ENCODE measurements around the gene TMEM120B. TPM values are rescaled to one million over a fixed set of nuclear protein-coding genes. Genes with fewer than 3 reads are reported as not detected.

Gene TMEM120B
- total RNA-seq, 3 donors from 2014 or later, result 5.4 to 8.2 (median 6.1) TPM

GRCh38 chr12:121823727-121824115 lies 111.2 kb downstream of the TMEM120B start:
- DNase-seq (ENCODE audit: low spot score in 2 of 2), result no peak
- intact Hi-C loops (cut with DNase I; ENCODE audit: low total_unique reads), result loop anchor here (10.0 kb wide), 1 partner anchor 311 kb away; no protein-coding TSS in a partner anchor
- Histone ChIP-seq H3K36me3 (peaks cover 14% of the 10 kb centered on the region), H3K27ac (no peak overlapping the region), H3K4me3 (no peak overlapping the region), H3K27me3 (no peaks in the 10 kb centered on the region), H3K4me1 (no peaks in the 10 kb centered on the region), H3K9me3 (no peaks in the 10 kb centered on the region)
- TF ChIP-seq POLR2A (IDR thresholded peaks at IDR 0.05), result no peak
- no peak for TF ChIP-seq CTCF (IDR thresholded peaks at IDR 0.05)
- TF ChIP-seq POLR2AphosphoS5 (IDR thresholded peaks at IDR 0.05), result no peak

DNA sequence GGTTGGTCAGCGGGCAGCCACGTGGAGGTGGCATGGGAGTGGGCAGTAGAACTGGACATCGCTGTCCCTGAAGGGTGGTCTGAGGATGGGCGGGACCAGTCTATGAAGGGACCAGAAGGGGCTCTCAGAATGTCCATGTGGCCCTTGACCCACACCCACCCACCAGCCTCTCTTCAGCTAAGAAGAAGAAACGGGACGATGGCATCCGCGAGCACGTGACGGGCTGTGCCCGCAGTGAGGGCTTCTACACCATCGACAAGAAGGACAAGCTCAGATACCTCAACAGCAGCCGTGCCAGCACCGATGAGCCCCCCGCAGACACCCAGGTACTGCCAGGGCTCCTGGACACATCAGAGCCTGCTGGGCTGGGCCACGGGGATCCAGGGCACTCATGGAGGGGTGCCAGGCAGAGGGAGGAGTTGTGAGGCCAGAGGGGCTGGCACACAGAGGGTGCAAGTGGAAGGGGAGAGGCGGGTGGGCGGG lies 112.5 kb downstream of the TMEM120B start:
- intact Hi-C loops (cut with DNase I; ENCODE audit: low total_unique reads), result loop anchor here (10.0 kb wide), 1 partner anchor 310 kb away; no protein-coding TSS in a partner anchor
- H3K27ac ChIP-seq, result no peak overlapping the region
- H3K27me3 ChIP-seq, result no peaks in the 10 kb centered on the region
- no peak overlapping the region for H3K4me3 ChIP-seq
- no peak for DNase-seq (ENCODE audit: low spot score in 2 of 2)
- no peak for TF ChIP-seq POLR2A (IDR thresholded peaks at IDR 0.05)
- no peaks in the 10 kb centered on the region for H3K4me1 ChIP-seq
- H3K36me3 ChIP-seq, result peaks cover 16% of the 10 kb centered on the region
- no peaks in the 10 kb centered on the region for H3K9me3 ChIP-seq

- peaks cover 28% of the 10 kb centered on the region for H3K36me3 ChIP-seq
- intact Hi-C loops (cut with DNase I; ENCODE audit: low total_unique reads), result loop anchor here (10.0 kb wide), 1 partner anchor 308 kb away; no protein-coding TSS in a partner anchor
- no peaks in the 10 kb centered on the region for H3K27me3 ChIP-seq
- TF ChIP-seq POLR2AphosphoS5 (IDR thresholded peaks at IDR 0.05), result no peak
- no peak for TF ChIP-seq CTCF (IDR thresholded peaks at IDR 0.05)
- no peak for TF ChIP-seq POLR2A (IDR thresholded peaks at IDR 0.05)
- no peak overlapping the region for H3K27ac ChIP-seq
- no peaks in the 10 kb centered on the region for H3K4me1 ChIP-seq
- no peaks in the 10 kb centered on the region for H3K9me3 ChIP-seq
- DNase-seq (ENCODE audit: low spot score in 2 of 2), result no peak
- H3K4me3 ChIP-seq, result no peak overlapping the region
Observed at GRCh38 chr12:121826318-121827150, 114.0 kb downstream of the TMEM120B start.

GRCh38 chr12:121827351-121828099 lies 115.0 kb downstream of the TMEM120B start:
- Histone ChIP-seq H3K4me3 (no peak overlapping the region), H3K27me3 (no peaks in the 10 kb centered on the region), H3K9me3 (no peaks in the 10 kb centered on the region), H3K4me1 (no peaks in the 10 kb centered on the region), H3K27ac (no peak overlapping the region), H3K36me3 (peaks cover 27% of the 10 kb centered on the region)
- no peak for TF ChIP-seq CTCF (IDR thresholded peaks at IDR 0.05)
- no peak for TF ChIP-seq POLR2AphosphoS5 (IDR thresholded peaks at IDR 0.05)
- TF ChIP-seq POLR2A (IDR thresholded peaks at IDR 0.05), result no peak
- intact Hi-C loops (cut with DNase I; ENCODE audit: low total_unique reads), result loop anchor here (10.0 kb wide), 1 partner anchor 307 kb away; no protein-coding TSS in a partner anchor
- DNase-seq (ENCODE audit: low spot score in 2 of 2), result no peak

DNA sequence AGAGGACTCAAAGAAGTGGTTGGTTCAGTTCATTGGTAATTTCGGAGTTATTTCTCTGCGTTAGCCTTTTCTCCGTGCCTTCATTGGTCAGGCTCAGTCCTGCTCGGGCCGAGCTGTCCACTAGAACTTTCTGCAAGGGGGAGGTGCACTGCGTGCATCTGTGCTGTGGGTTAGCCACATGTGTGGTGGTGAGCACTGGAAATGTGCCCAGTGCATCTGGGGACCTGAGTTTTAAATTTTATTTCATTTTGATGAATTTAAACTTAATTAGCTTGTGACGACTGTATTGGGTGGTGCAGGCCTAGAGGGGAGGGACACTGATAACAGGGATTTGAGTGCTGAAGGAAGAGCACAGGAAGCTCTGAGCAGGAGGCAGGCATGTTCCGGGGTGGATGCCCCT lies 115.8 kb downstream of the TMEM120B start:
- Histone ChIP-seq H3K4me3 (no peak overlapping the region), H3K27me3 (no peaks in the 10 kb centered on the region), H3K36me3 (peaks cover 22% of the 10 kb centered on the region), H3K9me3 (no peaks in the 10 kb centered on the region), H3K4me1 (no peaks in the 10 kb centered on the region), H3K27ac (no peak overlapping the region)
- TF ChIP-seq POLR2A (IDR thresholded peaks at IDR 0.05), result no peak
- no peak for TF ChIP-seq CTCF (IDR thresholded peaks at IDR 0.05)
- TF ChIP-seq POLR2AphosphoS5 (IDR thresholded peaks at IDR 0.05), result no peak
- DNase-seq (ENCODE audit: low spot score in 2 of 2), result no peak
- intact Hi-C loops (cut with DNase I; ENCODE audit: low total_unique reads), result loop anchor here (10.0 kb wide), 1 partner anchor 306 kb away; no protein-coding TSS in a partner anchor

Data from breast epithelium (tissue), 4 donors.